SK-N-SH (cell line): Measurements from ENCODE around the gene CXCR5. TPM values are rescaled to one million over a fixed set of nuclear protein-coding genes. Genes with fewer than 3 reads are reported as not detected.
A peak's percentile ranks its signal among the peaks of the same experiment; 100 is the strongest.

Experiments
- CTCF ChIA-PET: fragments of 300-600, 350-600 bp; formaldehyde crosslinking; extraction: SDS; loops from one replicate; lab custom pipeline; 2021; lab: Yijun Ruan, JAX
- POLR2A ChIA-PET: fragments of 350-600 bp; sonication (Branson Sonifier 250); formaldehyde crosslinking; extraction: SDS; loops from one replicate; lab custom pipeline; 2020; ENCODE audit warnings: antibody characterized with exemption, inconsistent platforms; lab: Yijun Ruan, JAX
- DNase-seq: peaks from one replicate; pipeline ENCODE4 v3.0.0; 2012
- H2AFZ ChIP-seq: fragments of 200-600 bp; sonication (generic); 2 replicates; pipeline ENCODE4 v1.8.1; 2016; ENCODE audit warnings: antibody characterized with exemption, mild to moderate bottlenecking, low read depth
- H3F3A ChIP-seq: fragments of 200-600 bp; sonication (generic); replicated peaks from 2 replicates; pipeline ENCODE3; 2016; ENCODE audit warnings: antibody characterized with exemption, mild to moderate bottlenecking; ENCODE audit not compliant: insufficient read depth
- H3K27ac ChIP-seq, 2 experiments: fragments of 200-500 bp in 1 of 2; fragments of 200-600 bp in 1 of 2; sonication (Bioruptor generic) in 1 of 2; sonication (generic), shearing (Covaris generic) in 1 of 2; 2 replicates each; pipeline versions ENCODE4 v1.5.1 to v1.6.1; 2014 to 2016; ENCODE audit warnings: low read depth in 2 of 2, inconsistent platforms in 1 of 2, low read length in 1 of 2, mild to moderate bottlenecking in 1 of 2, mixed read lengths in 1 of 2
- H3K27me3 ChIP-seq: fragments of 200-600 bp; sonication (generic), shearing (Covaris generic); 2 replicates; pipeline ENCODE4 v1.6.1; 2016; ENCODE audit warnings: mixed run types; ENCODE audit not compliant: insufficient read depth
- H3K36me3 ChIP-seq, 2 experiments: fragments of 200-500 bp in 1 of 2; fragments of 200-600 bp in 1 of 2; sonication (Bioruptor generic) in 1 of 2; sonication (generic) in 1 of 2; replicated peaks in 1 of 2; 2 replicates each; pipeline versions ENCODE3 to v1.5.1; 2014 to 2016; ENCODE audit warnings: low read length in 1 of 2, mild to moderate bottlenecking in 1 of 2; ENCODE audit not compliant: insufficient read depth in 2 of 2, control insufficient read depth in 1 of 2
- H3K4me1 ChIP-seq, 2 experiments: fragments of 200-500 bp in 1 of 2; fragments of 200-600 bp in 1 of 2; sonication (Bioruptor generic) in 1 of 2; sonication (generic), shearing (Covaris generic) in 1 of 2; 2 replicates each; pipeline versions ENCODE4 v1.5.1 to v1.6.1; 2014 to 2016; ENCODE audit warnings: low read depth in 1 of 2, low read length in 1 of 2, mixed run types in 1 of 2; ENCODE audit not compliant: insufficient read depth in 2 of 2, control insufficient read depth in 1 of 2
- H3K4me2 ChIP-seq: fragments of 200-600 bp; sonication (generic), shearing (Covaris generic); 2 replicates; pipeline ENCODE4 v1.6.1; 2017; ENCODE audit warnings: mixed run types
- H3K4me3 ChIP-seq, 2 experiments: fragments of 200-500 bp in 1 of 2; fragments of 200-600 bp in 1 of 2; sonication (Bioruptor generic) in 1 of 2; sonication (generic), shearing (Covaris generic) in 1 of 2; 2 replicates each; pipeline versions ENCODE4 v1.5.1 to v1.8.1; 2014 to 2016; ENCODE audit warnings: low read depth in 2 of 2, inconsistent platforms in 1 of 2, low read length in 1 of 2, mild to moderate bottlenecking in 1 of 2, mixed read lengths in 1 of 2, moderate library complexity in 1 of 2
- H3K79me2 ChIP-seq: fragments of 200-600 bp; sonication (generic); 2 replicates; pipeline ENCODE4 v1.8.1; 2017; ENCODE audit warnings: mild to moderate bottlenecking; ENCODE audit not compliant: insufficient read depth
- H3K9ac ChIP-seq: fragments of 200-600 bp; sonication (generic); 2 replicates; pipeline ENCODE4 v1.6.1; 2017; ENCODE audit warnings: mixed run types
- H3K9me2 ChIP-seq: fragments of 200-600 bp; sonication (generic); 2 replicates; pipeline ENCODE4 v1.6.1; 2017; ENCODE audit warnings: mixed run types
- H3K9me3 ChIP-seq: fragments of 200-600 bp; sonication (generic); 2 replicates; pipeline ENCODE4 v1.6.1; 2017; ENCODE audit warnings: mixed run types, mild to moderate bottlenecking, moderate library complexity
- H4K20me1 ChIP-seq: fragments of 200-600 bp; sonication (generic); 2 replicates; pipeline ENCODE4 v1.6.1; 2017; ENCODE audit warnings: mild to moderate bottlenecking, mixed run types; ENCODE audit not compliant: insufficient read depth
- ELF1 ChIP-seq: IDR thresholded peaks from 2 replicates; pipeline ENCODE4 v1.4.0; 2012
- EP300 ChIP-seq, 2 experiments: IDR thresholded peaks; 2 replicates each; pipeline versions ENCODE4 v1.4.0 to v1.6.1; 2012; ENCODE audit warnings: borderline replicate concordance in 1 of 2, low read depth in 1 of 2, low read length in 1 of 2
- EZH2phosphoT487 ChIP-seq: fragments of 200-600 bp; sonication (generic); IDR thresholded peaks from 2 replicates; pipeline ENCODE4 v1.6.1; 2017; ENCODE audit warnings: low read depth, mixed run types, mild to moderate bottlenecking, antibody characterized with exemption, moderate library complexity, borderline replicate concordance
- FOSL2 ChIP-seq: IDR thresholded peaks from 2 replicates; pipeline ENCODE4 v1.4.0; 2012; ENCODE audit warnings: low read depth, mild to moderate bottlenecking, moderate library complexity, borderline replicate concordance
- FOXM1 ChIP-seq: IDR thresholded peaks from 2 replicates; pipeline ENCODE4 v1.4.0; 2012; ENCODE audit warnings: low read depth, mild to moderate bottlenecking
- GABPA ChIP-seq: IDR thresholded peaks from 2 replicates; pipeline ENCODE4 v1.4.0; 2012; ENCODE audit warnings: low read depth, mild to moderate bottlenecking
- JUND ChIP-seq: IDR thresholded peaks from 2 replicates; pipeline ENCODE4 v1.4.0; 2012
- MAX ChIP-seq: IDR thresholded peaks from 2 replicates; pipeline ENCODE4 v1.4.0; 2012; ENCODE audit warnings: low read depth
- MEF2A ChIP-seq: IDR thresholded peaks from 2 replicates; pipeline ENCODE4 v1.4.0; 2012; ENCODE audit warnings: low read depth, borderline replicate concordance
- NRF1 ChIP-seq: IDR thresholded peaks from 2 replicates; pipeline ENCODE4 v1.6.1; 2012; ENCODE audit warnings: low read depth, mild to moderate bottlenecking, low read length
- POLR2AphosphoS5 ChIP-seq: IDR thresholded peaks from 2 replicates; pipeline ENCODE4 v1.6.1; 2012; ENCODE audit warnings: low read depth, low read length
- RAD21 ChIP-seq: IDR thresholded peaks from 2 replicates; pipeline ENCODE4 v1.6.1; 2012; ENCODE audit warnings: mild to moderate bottlenecking, low read length
- RFX5 ChIP-seq: IDR thresholded peaks from 2 replicates; pipeline ENCODE4 v1.6.1; 2012; ENCODE audit warnings: mild to moderate bottlenecking, improper control_type of control experiment, low read length
- RXRA ChIP-seq: IDR thresholded peaks from 2 replicates; pipeline ENCODE4 v1.4.0; 2012; ENCODE audit warnings: low read depth, mild to moderate bottlenecking, borderline replicate concordance
- SIN3A ChIP-seq: IDR thresholded peaks from 2 replicates; pipeline ENCODE4 v1.6.1; 2012; ENCODE audit warnings: low read depth, mild to moderate bottlenecking, low read length, moderate library complexity, borderline replicate concordance
- SMC3 ChIP-seq: IDR thresholded peaks from 2 replicates; pipeline ENCODE4 v1.6.1; 2012; ENCODE audit warnings: low read depth, low read length, improper control_type of control experiment
- YY1 ChIP-seq: IDR thresholded peaks from 2 replicates; pipeline ENCODE4 v1.4.0; 2012; ENCODE audit warnings: low read depth, mild to moderate bottlenecking
- WGBS: methylation state at CpG from one replicate; pipeline ENCODE4 v1.1.6; 2017; ENCODE audit warnings: low lambda C conversion rate; 5-methylcytosine and 5-hydroxymethylcytosine counted together
- polyA plus RNA-seq, 3 experiments: library from polyadenylated mRNA; depleted of rRNA; stranded (reverse); fragments of >200 nt; gene quantifications; 2 replicates each; pipeline ENCODE4 v1.2.3, GENCODE V29; 2012
- TF ChIP-seq, protein P1 (sequence below): IDR thresholded peaks from 2 replicates; pipeline ENCODE4 v1.4.0; 2012; ENCODE audit warnings: low read depth, borderline replicate concordance
- TF ChIP-seq, protein P2 (sequence below): IDR thresholded peaks from 2 replicates; pipeline ENCODE4; 2012

The CXCR5 gene
- polyA plus RNA-seq, 1 of the 3 experiments (the other 2 are of a cell fraction), result 0.02 TPM

DNA sequence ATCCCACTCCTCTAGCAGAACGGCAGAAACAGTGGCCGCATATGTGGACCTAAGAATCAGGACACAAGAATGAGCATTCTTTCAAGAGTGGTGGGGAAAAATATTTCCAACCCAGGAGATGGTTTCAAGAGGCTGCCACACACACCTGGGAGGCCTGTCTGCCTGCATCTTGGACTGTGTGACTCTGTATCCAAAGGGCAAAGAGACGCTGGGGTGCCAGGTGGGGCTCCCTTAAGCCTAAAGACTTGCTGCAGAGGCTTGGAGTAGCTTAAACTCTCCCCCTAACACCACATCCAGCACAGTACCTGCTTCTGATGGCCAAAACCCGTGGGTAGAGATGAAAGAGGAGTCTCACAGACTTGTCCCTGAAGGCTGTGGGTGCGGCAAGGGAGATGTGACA, 3.5 kb downstream of the CXCR5 start:
- no peak for DNase-seq
- WGBS, result 72% methylated on average over 4 of the region's 5 CpGs
- no peaks in the 10 kb centered on the region for H3K9me3 ChIP-seq
- H2AFZ ChIP-seq, result peak overlapping the region; percentile 47; the same call in 1 of the 2 replicates
- ChIA-PET POLR2A (no interaction called here), CTCF (no interaction called here)
- no peaks in the 10 kb centered on the region for H3K79me2 ChIP-seq
- peaks cover 18% of the 10 kb centered on the region for H3F3A ChIP-seq
- H3K27me3 ChIP-seq, result no peaks in the 10 kb centered on the region
- H3K4me3 ChIP-seq, result no peak overlapping the region
- H3K4me1 ChIP-seq, result peaks cover 0 to 14% of the 10 kb centered on the region in 2 experiments; a peak in 2 of 4 replicates
- peak overlapping the region in 1 of 2 experiments; percentile 68; a peak in 2 of 4 replicates for H3K27ac ChIP-seq
- peak overlapping the region; percentile 59 for H3K4me2 ChIP-seq
- no peaks in the 10 kb centered on the region for H3K9me2 ChIP-seq
- no peaks in the 10 kb centered on the region for H4K20me1 ChIP-seq
- H3K36me3 ChIP-seq, result no peaks in the 10 kb centered on the region
- H3K9ac ChIP-seq, result peak overlapping the region; percentile 10; the same call in 1 of the 2 replicates
- TF ChIP-seq ELF1 (no peak), JUND (no peak), GABPA (no peak), SIN3A (no peak), RXRA (no peak), NRF1 (no peak), MAX (no peak), POLR2AphosphoS5 (no peak), FOXM1 (no peak), RFX5 (no peak), YY1 (no peak), RAD21 (no peak), EP300 (IDR thresholded peaks at IDR 0.05; ENCODE audit: borderline replicate concordance in 1 of 2, low read depth in 1 of 2, low read length in 1 of 2) (no peak), SMC3 (no peak), MEF2A (no peak), FOSL2 (no peak), EZH2phosphoT487 (no peak)
- TF ChIP-seq, protein P1, sequence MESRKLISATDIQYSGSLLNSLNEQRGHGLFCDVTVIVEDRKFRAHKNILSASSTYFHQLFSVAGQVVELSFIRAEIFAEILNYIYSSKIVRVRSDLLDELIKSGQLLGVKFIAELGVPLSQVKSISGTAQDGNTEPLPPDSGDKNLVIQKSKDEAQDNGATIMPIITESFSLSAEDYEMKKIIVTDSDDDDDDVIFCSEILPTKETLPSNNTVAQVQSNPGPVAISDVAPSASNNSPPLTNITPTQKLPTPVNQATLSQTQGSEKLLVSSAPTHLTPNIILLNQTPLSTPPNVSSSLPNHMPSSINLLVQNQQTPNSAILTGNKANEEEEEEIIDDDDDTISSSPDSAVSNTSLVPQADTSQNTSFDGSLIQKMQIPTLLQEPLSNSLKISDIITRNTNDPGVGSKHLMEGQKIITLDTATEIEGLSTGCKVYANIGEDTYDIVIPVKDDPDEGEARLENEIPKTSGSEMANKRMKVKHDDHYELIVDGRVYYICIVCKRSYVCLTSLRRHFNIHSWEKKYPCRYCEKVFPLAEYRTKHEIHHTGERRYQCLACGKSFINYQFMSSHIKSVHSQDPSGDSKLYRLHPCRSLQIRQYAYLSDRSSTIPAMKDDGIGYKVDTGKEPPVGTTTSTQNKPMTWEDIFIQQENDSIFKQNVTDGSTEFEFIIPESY, result no peak
- TF ChIP-seq, protein P2, sequence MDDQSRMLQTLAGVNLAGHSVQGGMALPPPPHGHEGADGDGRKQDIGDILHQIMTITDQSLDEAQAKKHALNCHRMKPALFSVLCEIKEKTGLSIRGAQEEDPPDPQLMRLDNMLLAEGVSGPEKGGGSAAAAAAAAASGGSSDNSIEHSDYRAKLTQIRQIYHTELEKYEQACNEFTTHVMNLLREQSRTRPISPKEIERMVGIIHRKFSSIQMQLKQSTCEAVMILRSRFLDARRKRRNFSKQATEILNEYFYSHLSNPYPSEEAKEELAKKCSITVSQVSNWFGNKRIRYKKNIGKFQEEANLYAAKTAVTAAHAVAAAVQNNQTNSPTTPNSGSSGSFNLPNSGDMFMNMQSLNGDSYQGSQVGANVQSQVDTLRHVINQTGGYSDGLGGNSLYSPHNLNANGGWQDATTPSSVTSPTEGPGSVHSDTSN, result no peak
